ENCODE data around the gene TBC1D32.

The TBC1D32 gene

GRCh38 chr6:121143476-121143875, 190.8 kb downstream of the TBC1D32 start:
- no peaks in the 10 kb centered on the region for H3K79me2 ChIP-seq (ENCODE audit: insufficient read depth, low read length)
- H3K9ac ChIP-seq (ENCODE audit: low read depth, low read length, poor library complexity, severe bottlenecking), result no peak overlapping the region
- H3K36me3 ChIP-seq (ENCODE audit: insufficient read depth, low read length), result no peaks in the 10 kb centered on the region
- H3K27me3 ChIP-seq (ENCODE audit: insufficient read depth, low read length, poor library complexity, severe bottlenecking), result no peaks in the 10 kb centered on the region
- H3F3A ChIP-seq (ENCODE audit: low read depth), result no peaks in the 10 kb centered on the region
- no peaks in the 10 kb centered on the region for H3K9me2 ChIP-seq (replicated peaks; ENCODE audit: low read depth, low read length)
- H3K4me3 ChIP-seq (ENCODE audit: low read length, poor library complexity, severe bottlenecking), result no peak overlapping the region
- no peaks in the 10 kb centered on the region for H3K4me1 ChIP-seq (ENCODE audit: insufficient read depth, low read length, poor library complexity, severe bottlenecking)
- H4K20me1 ChIP-seq (ENCODE audit: insufficient read depth, low read length, poor library complexity, severe bottlenecking), result no peaks in the 10 kb centered on the region
- H2AFZ ChIP-seq (ENCODE audit: low read length), result no peak overlapping the region
- TF ChIP-seq EZH2phosphoT487 (IDR thresholded peaks at IDR 0.05; ENCODE audit: borderline replicate concordance) (no peak), CTCF (conservative IDR thresholded peaks at IDR 0.05; ENCODE audit: low read length) (no peak)
- no peak overlapping the region for H3K4me2 ChIP-seq (ENCODE audit: low read depth, low read length, poor library complexity, severe bottlenecking)
- no peaks in the 10 kb centered on the region for H3K9me3 ChIP-seq (ENCODE audit: insufficient read depth, low read depth, low read length)

GRCh38 chr6:121142093-121142492, 192.2 kb downstream of the TBC1D32 start:
- H3K79me2 ChIP-seq (ENCODE audit: insufficient read depth, low read length), result no peaks in the 10 kb centered on the region
- no peaks in the 10 kb centered on the region for H3K9me2 ChIP-seq (replicated peaks; ENCODE audit: low read depth, low read length)
- TF ChIP-seq EZH2phosphoT487 (IDR thresholded peaks at IDR 0.05; ENCODE audit: borderline replicate concordance) (no peak), CTCF (conservative IDR thresholded peaks at IDR 0.05; ENCODE audit: low read length) (no peak)
- no peaks in the 10 kb centered on the region for H3K9me3 ChIP-seq (ENCODE audit: insufficient read depth, low read depth, low read length)
- H3F3A ChIP-seq (ENCODE audit: low read depth), result no peaks in the 10 kb centered on the region
- no peaks in the 10 kb centered on the region for H4K20me1 ChIP-seq (ENCODE audit: insufficient read depth, low read length, poor library complexity, severe bottlenecking)
- no peaks in the 10 kb centered on the region for H3K27me3 ChIP-seq (ENCODE audit: insufficient read depth, low read length, poor library complexity, severe bottlenecking)
- H3K4me2 ChIP-seq (ENCODE audit: low read depth, low read length, poor library complexity, severe bottlenecking), result no peak overlapping the region
- H2AFZ ChIP-seq (ENCODE audit: low read length), result no peak overlapping the region
- H3K4me3 ChIP-seq (ENCODE audit: low read length, poor library complexity, severe bottlenecking), result no peak overlapping the region
- H3K9ac ChIP-seq (ENCODE audit: low read depth, low read length, poor library complexity, severe bottlenecking), result no peak overlapping the region
- H3K36me3 ChIP-seq (ENCODE audit: insufficient read depth, low read length), result no peaks in the 10 kb centered on the region
- no peaks in the 10 kb centered on the region for H3K4me1 ChIP-seq (ENCODE audit: insufficient read depth, low read length, poor library complexity, severe bottlenecking)

GRCh38 chr6:121135425-121135824, 198.9 kb downstream of the TBC1D32 start:
- no peaks in the 10 kb centered on the region for H3K79me2 ChIP-seq (ENCODE audit: insufficient read depth, low read length)
- no peak overlapping the region for H2AFZ ChIP-seq (ENCODE audit: low read length)
- H3K36me3 ChIP-seq (ENCODE audit: insufficient read depth, low read length), result no peaks in the 10 kb centered on the region
- H3K4me3 ChIP-seq (ENCODE audit: low read length, poor library complexity, severe bottlenecking), result no peak overlapping the region
- no peaks in the 10 kb centered on the region for H3F3A ChIP-seq (ENCODE audit: low read depth)
- no peaks in the 10 kb centered on the region for H3K4me1 ChIP-seq (ENCODE audit: insufficient read depth, low read length, poor library complexity, severe bottlenecking)
- H3K9me2 ChIP-seq (replicated peaks; ENCODE audit: low read depth, low read length), result no peaks in the 10 kb centered on the region
- H4K20me1 ChIP-seq (ENCODE audit: insufficient read depth, low read length, poor library complexity, severe bottlenecking), result no peaks in the 10 kb centered on the region
- no peaks in the 10 kb centered on the region for H3K9me3 ChIP-seq (ENCODE audit: insufficient read depth, low read depth, low read length)
- no peaks in the 10 kb centered on the region for H3K27me3 ChIP-seq (ENCODE audit: insufficient read depth, low read length, poor library complexity, severe bottlenecking)
- H3K4me2 ChIP-seq (ENCODE audit: low read depth, low read length, poor library complexity, severe bottlenecking), result no peak overlapping the region
- H3K9ac ChIP-seq (ENCODE audit: low read depth, low read length, poor library complexity, severe bottlenecking), result no peak overlapping the region
- TF ChIP-seq EZH2phosphoT487 (IDR thresholded peaks at IDR 0.05; ENCODE audit: borderline replicate concordance), result no peak
- TF ChIP-seq CTCF (conservative IDR thresholded peaks at IDR 0.05; ENCODE audit: low read length), result no peak

Data from Loucy (cell line).